Measurements from ENCODE around the gene UBE3B.
"Not testable (repeated sequence)": the region's sequence is repeated elsewhere in the genome, so short reads cannot be mapped to it uniquely, and the experiment has no call there.

UBE3B gene, protein sequence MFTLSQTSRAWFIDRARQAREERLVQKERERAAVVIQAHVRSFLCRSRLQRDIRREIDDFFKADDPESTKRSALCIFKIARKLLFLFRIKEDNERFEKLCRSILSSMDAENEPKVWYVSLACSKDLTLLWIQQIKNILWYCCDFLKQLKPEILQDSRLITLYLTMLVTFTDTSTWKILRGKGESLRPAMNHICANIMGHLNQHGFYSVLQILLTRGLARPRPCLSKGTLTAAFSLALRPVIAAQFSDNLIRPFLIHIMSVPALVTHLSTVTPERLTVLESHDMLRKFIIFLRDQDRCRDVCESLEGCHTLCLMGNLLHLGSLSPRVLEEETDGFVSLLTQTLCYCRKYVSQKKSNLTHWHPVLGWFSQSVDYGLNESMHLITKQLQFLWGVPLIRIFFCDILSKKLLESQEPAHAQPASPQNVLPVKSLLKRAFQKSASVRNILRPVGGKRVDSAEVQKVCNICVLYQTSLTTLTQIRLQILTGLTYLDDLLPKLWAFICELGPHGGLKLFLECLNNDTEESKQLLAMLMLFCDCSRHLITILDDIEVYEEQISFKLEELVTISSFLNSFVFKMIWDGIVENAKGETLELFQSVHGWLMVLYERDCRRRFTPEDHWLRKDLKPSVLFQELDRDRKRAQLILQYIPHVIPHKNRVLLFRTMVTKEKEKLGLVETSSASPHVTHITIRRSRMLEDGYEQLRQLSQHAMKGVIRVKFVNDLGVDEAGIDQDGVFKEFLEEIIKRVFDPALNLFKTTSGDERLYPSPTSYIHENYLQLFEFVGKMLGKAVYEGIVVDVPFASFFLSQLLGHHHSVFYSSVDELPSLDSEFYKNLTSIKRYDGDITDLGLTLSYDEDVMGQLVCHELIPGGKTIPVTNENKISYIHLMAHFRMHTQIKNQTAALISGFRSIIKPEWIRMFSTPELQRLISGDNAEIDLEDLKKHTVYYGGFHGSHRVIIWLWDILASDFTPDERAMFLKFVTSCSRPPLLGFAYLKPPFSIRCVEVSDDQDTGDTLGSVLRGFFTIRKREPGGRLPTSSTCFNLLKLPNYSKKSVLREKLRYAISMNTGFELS
- 31.1 to 84.3 (median 58.9) reads per million in 17 experiments for total RNA-seq

DNA sequence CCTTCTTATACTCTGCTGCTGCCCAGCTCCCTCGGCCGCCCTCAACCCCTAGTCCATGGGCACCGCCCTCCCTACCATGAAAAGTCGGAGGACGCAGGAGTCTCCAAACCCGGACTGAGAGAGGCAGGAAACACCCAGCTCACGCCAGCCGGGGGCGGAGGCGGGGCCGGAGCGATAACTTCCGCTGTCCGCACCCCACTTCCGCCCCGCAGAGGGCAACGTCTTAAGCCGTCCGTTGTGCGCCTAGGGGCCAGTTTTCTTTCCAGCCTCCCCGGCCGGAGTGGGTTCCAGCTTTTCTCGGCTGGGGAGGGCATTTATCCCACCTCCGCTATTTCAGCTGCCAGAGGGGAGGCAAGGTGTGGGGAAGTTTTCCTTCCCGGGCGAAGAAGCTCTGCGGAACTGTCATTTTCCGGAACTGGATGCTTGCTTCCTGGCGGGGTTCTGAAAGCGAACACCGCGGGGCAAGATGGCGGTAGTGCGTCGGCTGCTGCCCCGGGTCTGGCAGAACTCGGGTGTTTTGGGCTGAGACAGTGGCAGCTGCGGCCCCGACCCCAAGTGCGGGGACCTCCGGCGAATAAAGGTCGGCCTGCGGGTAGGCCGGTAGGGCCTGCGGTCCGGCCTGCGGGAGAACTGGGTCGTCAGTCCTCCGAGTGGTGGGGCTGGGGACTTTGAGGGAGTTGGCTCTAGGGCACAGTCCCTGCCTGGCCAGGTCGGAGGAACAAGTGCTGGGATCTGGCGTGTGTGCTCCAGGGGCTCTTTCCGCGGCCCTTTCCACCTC, at the start of gene UBE3B, which contains the start of gene KCTD10:
UBE3B (plus strand) TSS at position 450 of the 778 bp plus-strand sequence. CDS start 5,918 bp downstream, outside the sequence.
KCTD10 (minus strand) TSS at position 116 of the 778 bp plus-strand sequence; CDS start at position 78, 38 bp downstream.
- peak; percentile 95 to 97 (median 96) for DNase-seq

- DNase-seq: peak; percentile 86 to 93 (median 91)
Measured at GRCh38 chr12:109428037-109428629, 49.3 kb upstream of the UBE3B start.

- not testable (repeated sequence) for DNase-seq
Measured at GRCh38 chr12:109428804-109429203, 48.6 kb upstream of the UBE3B start.

DNA sequence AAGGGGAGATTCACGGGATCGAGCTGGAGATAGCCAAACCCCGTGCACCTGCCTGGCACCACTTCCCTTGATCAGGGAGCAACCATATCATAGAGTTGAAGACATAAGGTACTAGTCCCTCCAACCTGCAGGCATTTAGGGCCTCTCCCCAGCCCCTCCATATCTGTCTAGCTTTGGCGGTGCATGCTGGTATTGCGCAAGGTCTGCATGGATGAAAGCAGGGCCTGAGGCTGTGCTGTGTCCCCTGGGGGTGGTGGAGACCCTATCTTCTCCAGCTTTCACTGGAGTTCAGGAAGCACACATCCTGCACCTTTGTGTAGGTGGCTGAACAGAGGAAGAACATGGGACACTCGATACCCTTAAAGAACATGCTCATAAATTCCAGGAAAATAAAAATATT, 47.2 kb upstream of the UBE3B start:
- DNase-seq: no peak

DNA sequence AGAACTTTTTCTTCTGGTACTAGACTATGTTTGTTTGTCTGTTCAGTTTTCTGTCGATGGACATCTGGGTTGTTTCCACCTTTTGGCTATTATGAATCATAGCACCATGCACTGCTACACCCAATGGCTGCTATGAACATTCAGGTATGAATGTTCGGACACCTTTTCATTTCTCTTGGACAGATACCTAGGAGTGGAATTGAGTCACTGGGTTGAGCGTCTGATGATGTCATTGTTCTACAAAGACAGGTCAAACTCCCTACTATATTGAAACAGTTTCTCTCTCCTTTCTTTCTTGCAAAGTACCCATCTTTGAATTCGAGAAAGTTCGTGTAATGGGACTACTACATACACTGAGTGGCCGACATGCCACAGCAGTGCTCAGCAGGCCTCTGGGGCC, 45.0 kb upstream of the UBE3B start:
- no peak for DNase-seq

DNA sequence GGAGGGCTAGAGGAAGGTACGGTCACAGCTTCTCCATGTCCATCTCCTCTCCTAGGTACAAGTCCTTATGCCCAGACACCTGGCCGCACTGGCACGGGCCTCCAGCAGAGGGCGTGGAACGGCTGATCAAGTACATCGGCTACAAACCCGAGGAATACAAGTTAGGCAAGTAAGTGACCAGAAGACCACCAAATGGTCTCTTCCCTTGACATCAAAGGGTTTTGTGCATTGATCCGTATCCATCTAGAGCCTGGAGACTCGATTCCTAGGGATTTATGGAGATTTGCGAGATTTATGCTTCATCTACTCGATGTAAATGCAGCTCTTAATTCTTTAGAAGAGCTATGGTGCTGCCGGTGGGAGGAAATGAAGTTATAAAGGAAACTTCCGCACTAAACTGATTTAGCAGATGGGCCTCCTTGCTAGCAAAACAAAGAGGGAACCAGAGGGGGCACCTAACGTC, 44.6 kb upstream of the UBE3B start:
- peak; percentile 73 to 89 (median 79) for DNase-seq

GRCh38 chr12:109433618-109434017, 43.8 kb upstream of the UBE3B start:
- DNase-seq: peak in 2 of 4 experiments; percentile 5 to 11

DNA sequence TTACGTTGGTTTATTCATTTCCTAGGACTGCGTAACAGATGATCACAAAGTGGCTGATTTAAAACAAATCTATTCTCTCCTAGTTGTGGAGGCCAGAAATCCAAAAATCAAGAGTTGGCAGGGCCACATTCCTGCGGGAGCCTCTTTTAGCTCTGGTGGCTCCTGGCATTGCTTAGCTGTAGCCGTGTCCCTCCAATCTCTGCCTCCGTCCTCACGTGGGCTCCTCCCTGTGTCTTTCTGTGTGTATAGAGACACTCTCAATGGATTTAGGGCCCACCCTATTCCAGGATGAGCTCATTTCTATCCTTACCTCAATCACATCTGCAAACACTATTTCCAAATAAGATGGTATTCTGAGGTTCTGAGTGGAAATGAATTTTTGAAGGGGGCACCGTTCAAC, 42.9 kb upstream of the UBE3B start:
- no peak for DNase-seq

DNA sequence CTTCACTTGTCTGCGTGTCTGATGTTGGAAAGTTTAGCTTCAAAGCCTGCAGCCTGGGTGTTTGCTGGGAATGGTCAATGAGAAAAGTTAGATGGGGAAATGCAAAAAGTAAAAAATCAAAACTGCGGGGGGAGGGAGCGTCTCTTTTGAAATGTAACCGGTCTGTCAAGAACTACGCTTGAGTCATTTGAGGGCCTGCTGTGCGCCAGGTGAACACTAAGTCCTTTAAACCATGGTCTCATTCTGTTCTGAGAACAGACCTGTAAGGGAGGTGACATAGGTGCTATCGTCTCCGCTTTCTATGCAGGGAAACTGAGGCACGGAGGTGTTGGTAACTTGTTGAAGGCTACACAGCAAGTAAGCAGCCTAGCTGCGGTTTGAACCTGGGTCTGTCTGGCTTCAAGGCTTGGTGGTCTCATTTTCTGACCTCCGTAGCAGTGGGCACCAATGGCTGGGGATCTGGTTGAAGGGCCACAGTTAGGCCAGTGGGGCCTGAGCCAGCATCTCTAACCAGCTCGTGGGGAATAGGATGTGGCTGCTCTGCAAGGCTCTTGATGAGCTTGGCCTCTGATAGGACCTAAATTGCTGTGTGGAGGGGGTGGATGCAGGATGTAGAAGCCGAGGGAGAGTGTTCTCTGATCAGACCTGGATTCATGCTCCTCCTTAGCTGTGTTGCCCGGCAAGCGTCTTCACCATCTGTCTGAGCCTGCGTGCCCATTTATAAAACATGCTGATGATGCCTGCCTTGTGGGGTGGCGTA, 41.8 kb upstream of the UBE3B start:
- DNase-seq: no peak

GRCh38 chr12:109436188-109436560, 41.3 kb upstream of the UBE3B start:
- DNase-seq: no peak

DNA sequence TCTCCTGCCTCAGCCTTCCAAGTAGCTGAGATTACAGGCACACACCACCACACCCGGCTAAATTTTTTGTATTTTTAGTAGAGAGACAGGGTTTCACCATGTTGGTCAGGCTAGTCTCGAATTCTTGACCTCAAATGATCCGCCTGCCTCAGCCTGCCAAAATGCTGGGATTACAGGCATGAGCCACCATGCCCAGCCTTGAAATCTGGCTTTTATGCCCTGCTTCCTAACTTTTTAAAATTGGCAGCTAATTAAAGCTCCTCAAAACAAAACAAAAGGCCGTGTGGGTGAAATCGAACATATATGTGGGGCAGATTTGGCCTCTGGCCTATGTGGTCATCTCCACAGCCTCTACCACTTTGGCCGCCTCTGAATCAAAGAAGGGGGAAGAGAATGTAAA, 38.3 kb upstream of the UBE3B start:
- DNase-seq: no peak

DNA sequence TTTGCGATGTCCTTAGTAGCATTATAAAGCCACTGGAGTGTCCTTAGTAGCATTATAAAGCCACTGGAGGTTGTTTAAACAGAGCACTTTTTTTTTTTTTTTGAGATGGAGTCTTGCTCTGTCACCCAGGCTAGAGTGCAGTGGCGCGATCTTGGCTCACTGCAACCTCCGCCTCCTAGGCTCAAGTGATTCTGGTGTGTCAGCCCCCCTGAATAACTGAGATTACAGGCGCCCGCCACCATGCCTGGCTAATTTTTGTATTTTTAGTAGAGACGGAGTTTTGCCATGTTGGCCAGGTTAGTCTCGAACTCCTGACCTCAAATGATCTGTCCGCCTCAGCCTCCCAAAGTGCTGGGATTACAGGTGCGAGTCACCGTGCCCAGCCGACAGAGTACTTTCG, 37.5 kb upstream of the UBE3B start:
- not testable (repeated sequence) for DNase-seq

DNA sequence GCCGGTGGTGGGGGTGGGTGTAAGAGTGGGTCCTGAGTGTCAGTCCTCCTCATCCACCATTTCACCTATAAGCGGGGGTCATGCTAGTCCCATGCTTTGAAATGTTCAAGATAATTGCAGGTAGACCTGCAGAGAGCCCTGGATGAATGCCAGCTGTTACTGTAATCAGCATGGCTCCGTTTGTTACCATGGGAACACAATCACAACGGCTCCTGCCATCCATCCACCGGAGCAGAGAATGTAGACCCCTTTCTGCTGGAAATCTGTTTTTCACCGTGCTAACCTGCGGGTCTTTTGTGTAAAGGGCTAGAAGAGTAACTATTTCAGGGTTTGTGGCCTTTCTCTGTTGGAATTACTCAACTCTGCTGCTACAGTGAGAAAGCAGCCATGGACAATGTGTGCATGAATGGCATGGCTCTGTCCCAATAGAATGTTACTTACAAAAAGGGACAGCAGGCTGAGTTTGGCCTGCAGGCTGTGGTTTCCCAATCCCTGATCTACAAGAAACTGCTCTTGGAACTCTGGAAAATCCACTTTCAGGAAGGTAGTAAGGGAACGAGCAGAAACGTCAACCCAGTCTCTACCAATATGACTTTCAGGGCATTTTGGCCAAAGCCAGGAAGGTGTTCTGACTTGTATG, 36.5 kb upstream of the UBE3B start:
- DNase-seq: no peak

GRCh38 chr12:109443794-109444193, 33.6 kb upstream of the UBE3B start:
- no peak for DNase-seq

DNA sequence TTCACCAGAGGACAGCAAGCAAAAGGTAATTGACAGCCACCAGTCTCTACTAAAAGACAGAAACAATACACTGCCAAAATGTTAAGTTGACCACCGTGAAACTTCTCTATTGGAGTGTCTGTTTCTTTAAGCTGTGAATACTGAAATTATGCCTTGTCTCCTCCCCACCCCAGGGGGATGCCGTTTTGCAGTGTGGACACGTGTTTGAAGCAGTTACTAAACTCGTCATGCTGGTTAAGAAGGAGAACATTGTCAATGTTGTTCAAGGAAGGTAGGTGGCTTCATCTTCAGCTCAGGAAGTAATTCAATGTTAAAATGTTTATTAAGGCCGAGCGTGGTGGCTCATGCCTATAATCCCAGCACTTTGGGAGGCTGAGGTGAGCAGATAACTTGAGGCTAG, 33.2 kb upstream of the UBE3B start:
- DNase-seq: no peak

- no peak for DNase-seq
Measured at GRCh38 chr12:109445191-109445609, 32.2 kb upstream of the UBE3B start.

GRCh38 chr12:109446869-109447268, 30.6 kb upstream of the UBE3B start:
- no peak for DNase-seq

GRCh38 chr12:109447482-109447881, 30.0 kb upstream of the UBE3B start:
- DNase-seq: no peak

GRCh38 chr12:109448272-109448671, 29.2 kb upstream of the UBE3B start:
- no peak for DNase-seq

- no peak for DNase-seq
Measured at GRCh38 chr12:109448707-109449390, 28.6 kb upstream of the UBE3B start.
